Daoy (cell line): ENCODE data around the gene DIP2C. TPM values are rescaled to one million over a fixed set of nuclear protein-coding genes. Genes with fewer than 3 reads are reported as not detected.
"Not testable (repeated sequence)": the region's sequence is repeated elsewhere in the genome, so short reads cannot be mapped to it uniquely, and the experiment has no call there.

Experiments
- DNase-seq: peaks from one replicate; pipeline ENCODE4 v3.0.0-alpha.2; 2015; ENCODE audit warnings: low read depth
- total RNA-seq: library from RNA; depleted of rRNA; stranded (reverse); fragments of >200 nt; shearing (Covaris generic); gene quantifications from 2 replicates; pipeline ENCODE4 v1.2.3, GENCODE V29; 2014

The DIP2C gene
- total RNA-seq, 1 experiment from 2014 or later = 2.7 TPM

DNA sequence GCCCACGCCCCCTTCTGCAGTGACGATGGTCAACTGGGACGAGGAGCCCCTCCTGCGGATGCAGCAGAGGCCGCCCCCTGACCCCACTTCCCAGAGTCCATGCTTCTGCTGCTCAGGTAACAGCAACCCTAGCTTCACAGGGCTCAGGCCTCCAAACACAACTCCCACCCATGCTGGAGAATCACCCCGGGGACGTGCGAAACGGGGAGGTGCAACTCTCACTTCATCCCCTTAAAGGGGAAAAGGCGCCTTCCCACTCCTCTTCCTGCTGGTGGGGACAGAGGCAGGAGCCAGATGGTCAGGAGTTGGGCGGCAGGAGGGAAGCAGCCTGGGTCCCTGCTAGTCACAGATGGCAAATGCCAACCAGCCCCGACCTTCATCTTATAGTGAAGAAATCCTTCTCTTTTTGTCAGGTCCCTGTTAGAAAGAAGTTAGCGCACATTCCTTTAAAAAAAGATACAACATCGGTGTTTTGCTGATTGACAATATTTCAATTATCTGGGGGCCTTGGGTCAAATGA, 155.4 kb downstream of the DIP2C start:
- no peak for DNase-seq

DNA sequence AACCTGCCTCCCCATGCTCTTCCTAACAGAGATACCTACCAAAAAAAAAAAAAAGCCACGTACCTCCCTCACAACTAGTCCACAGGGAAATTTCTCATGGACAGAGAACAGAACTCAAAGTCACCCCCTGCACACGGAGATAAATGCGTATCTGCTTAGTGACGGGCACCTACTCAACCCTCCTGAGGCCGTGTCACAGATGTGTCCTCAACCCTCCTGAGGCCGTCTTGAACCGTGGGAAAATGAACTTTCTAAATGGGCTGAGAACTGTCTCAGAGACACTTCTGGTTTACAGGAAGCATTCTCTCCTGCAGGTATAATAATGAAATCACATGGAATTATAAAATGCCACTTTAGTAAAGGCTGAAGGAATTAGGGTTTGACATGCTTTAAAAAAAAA, 155.9 kb downstream of the DIP2C start:
- DNase-seq = no peak

DNA sequence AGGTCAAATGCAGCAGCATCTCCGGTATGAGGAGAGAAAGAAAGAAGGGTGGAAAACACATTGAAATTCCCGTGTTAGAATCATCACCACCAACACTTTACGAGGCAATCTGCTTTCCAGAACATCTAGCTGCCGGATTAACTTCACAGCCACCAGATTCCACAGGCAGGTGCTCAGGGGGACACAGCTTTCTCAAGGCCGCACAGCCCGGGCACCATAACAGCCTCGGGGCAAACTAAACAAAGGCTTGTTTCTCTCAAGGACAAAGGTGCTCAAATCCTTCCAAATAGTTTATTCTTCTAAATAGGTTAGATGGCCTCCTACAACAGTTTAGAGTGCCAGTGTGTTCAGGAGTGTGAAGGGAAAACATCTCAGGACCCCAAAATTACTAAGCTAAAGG, 156.3 kb downstream of the DIP2C start:
- DNase-seq = no peak

DNA sequence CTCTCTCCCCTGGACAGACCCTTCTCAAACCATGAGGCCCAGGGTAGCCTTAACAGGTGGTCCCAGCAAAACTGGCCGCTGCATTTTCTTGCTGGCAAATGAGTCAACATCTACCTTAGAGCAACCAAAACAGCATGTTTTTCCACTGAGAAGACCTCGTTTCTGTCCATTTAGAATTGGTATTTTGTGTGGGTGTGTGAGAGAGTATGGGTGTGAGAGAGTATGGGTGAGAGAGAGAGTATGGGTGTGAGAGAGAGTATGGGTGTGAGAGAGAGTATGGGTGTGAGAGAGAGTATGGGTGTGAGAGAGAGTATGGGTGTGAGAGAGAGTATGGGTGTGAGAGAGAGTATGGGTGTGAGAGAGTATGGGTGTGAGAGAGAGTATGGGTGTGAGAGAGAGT, 157.1 kb downstream of the DIP2C start:
- not testable (repeated sequence) for DNase-seq

DNA sequence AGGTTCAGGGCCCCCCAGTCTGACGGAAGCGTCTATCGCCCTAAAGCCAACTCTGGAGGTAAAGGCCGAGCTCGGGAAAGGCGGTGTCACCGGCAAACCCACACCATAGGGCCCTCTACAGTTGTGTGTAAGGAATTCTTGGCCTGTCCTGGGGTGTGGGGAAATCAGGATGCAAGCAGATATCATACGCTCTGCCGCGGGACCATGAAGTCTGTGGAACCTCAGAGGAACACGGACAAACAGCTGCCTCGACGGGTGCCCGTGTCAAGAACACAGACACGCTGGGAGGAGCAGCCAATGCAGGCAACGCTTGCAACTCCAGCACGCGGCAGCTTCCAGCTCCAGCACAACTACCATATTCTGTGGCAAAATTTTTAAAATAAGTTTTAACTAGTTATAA, 157.9 kb downstream of the DIP2C start:
- DNase-seq = no peak

DNA sequence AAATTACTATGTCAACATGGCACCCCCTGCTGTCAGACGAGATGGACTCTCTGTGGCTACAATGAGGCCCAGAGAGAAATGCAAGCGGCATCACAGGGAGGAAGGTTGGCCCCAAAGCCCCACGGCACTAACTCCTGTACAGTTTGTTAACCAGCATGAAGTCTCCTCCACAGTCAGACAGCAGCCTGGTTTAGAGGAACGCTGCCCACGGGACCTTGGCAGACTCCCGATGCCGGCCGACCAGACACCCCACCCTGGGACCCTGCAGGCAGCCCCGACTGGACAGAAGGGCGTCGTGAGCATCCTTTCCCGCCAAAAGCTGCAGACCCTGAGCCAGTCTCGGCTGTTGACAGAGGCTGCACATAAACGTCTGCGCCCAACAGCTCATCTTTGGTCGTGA, 158.8 kb downstream of the DIP2C start:
- DNase-seq = no peak

DNA sequence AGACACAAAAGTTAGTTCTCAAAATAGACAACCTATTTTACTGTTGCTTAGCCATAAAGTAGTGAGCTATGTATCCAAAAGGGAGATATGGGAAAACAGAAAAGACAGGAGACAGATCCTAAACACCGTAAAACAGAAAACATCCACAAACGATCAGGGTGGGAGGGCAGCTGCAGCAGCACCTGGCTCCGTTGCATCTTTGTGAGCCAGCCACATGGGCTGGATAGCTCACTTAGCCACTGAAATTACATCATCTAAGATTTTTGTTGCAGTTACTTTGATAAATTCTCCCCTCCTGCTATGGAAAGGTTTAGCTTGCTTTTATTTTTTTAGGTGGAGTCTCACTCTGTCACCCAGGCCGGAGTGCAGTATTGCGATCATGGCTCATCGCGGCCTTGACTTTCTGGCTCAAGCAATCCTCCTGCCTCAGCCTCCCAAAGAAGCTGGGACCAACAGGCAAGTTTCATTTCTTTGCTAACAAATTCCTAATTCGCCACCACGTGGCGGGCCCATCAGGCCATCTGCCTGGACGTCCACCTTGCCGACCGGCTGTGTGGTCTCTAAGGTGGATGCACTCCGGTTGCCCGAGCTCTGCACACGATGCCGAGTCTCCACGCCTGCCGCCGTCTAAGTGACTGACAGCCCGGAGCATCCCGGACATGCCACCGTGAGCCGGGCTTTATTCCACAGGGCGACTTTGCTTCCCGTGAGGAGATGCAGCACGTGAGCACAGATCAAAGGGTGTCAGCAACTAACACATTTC, 159.8 kb downstream of the DIP2C start:
- no peak for DNase-seq

DNA sequence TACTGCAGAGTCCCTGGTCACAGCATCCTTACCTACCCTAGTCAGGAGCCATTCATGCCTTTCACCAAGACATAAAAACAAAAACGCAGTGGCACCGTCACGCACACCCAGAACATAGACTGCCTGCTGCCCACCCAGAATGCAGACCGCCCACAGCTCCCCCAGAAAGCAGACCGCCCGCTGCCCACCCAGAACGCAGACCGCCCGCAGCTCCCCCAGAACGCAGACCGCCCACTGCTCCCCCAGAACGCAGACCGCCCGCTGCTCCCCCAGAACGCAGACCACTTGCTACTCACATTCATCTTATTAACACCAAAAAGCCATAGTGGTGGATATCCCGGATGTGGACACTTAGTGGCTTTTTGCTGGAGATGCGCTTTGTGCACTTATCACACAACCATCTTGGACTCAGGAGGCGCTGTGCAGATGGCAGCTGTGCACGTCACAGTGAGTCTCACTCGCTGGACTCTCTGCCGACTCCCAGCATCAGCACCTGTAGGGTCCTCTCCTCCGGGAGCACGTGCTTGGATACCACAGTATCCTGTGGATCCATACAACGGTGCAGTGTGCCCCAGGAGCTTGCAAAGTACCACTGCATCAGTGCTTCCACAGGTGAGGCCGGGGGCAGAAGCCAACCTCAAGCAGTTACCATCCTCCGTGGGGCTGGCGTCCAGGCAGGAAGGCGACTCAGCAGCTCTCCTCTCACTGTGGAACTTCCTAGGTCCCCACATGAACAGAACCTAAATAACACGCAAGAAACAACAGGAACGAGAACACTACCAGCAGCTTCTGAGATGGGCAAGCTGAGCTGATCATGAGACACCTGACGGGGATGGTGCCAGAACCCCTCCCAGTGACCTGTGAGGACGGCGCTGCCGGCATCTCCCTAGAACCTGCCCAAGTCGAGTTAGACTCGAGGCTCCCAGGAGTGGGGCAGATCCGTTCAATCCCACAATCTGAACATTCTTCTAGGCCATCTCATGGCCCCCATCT, 161.0 kb downstream of the DIP2C start:
- no peak for DNase-seq

DNA sequence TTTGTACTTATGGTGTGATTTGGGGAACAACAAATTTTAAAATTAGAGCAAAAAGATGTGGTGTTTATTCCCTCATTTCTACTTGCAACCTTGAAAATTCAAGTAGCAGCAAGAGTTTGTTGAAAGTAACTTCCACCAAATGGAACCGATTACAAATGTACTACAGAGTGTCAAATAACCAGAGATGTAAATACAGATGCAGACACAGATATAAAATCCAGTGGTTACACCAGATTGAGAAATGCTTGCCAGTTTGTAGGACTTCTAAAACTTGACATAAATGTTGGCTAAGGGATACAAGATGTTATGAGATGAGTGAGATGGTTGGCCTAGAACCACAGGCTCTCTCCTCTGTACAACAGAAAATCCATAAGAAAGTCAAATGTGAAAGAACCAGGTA, 162.1 kb downstream of the DIP2C start:
- DNase-seq = no peak

DNA sequence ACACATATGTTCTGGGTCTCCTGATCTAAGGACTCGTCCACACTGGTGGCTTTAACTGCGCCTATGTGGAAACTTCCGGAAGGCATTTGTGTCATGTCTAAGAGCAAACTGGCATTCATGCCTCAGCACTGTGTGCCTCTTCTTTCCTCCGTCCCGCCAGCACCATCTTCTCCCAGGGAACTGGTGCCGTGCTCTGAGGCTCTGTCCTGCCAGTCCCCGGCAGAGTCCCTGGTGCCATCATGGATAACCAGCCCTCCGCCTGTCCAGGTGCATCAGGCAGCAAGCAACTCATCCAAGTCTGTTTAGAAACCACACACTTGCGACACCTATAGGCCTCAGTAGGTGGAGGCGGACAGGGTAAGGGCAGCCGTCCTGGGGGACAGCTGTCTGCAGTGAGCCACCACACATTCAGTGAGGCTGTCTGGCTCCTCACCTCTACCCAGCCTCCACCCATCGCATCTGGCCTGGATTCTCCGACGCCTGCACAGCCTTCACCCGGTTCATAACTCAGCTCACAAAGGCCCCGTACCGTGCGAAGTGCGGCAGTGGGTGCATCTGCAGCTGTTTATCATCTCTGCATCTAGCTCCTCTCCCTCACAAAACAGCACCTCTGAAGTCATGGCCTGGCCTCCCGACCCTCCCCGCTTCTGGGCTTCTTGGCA, 162.7 kb downstream of the DIP2C start:
- DNase-seq = no peak

DNA sequence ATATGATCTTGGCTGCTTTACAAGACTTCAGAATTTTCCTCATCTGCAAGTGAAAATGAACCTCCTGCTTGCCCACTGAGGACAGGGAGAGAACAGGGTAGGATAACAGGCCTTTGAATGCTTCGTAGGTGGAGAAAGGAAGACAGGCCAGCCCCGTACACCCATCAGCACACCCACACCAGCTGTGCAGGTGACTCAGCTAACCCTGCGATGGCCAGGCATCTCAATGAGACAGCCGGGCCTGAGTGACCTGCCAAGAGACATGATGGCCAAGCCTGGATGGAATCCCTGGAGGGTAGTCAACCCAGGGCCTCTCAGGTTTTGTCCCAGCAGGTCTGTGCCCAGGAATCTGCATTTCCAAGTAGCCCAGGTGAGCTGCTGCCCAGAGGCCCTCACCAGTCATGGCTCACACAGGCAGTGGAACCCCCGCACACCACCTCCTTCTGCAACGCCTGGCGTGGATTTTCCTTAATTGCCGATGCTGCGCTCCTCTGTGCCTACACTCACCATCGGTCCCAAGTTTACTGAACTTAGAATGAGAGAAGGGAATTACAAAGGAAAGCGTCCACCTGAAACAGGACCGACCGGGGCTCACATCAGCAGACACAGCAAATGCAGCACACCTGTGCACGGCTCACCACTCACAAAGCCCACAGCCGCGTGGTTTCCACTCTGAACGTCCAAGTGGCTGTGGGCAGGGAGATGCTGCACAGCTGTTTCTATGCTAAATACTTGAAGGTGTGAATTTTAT, 163.7 kb downstream of the DIP2C start:
- peak; percentile 31 for DNase-seq

DNA sequence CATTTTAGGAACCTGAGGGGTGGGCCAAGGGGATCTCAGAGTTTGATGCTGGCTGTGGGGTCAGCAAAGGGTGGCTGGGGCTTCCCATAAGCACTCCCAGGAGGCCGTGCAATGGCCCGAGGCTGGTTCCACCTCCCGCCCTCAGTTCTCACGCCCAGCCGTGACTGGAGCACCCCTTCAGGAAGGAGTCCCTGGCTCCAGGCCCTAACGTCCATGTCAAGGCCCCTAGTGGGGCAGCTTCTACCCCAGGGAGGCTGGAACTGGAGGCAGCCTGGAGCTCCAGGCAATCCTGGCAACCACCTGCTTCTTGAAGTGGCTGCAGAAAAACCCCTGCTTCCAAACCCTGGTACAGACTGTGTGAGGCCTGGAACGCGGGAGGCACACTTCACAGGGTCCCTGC, 165.5 kb downstream of the DIP2C start:
- no peak for DNase-seq

DNA sequence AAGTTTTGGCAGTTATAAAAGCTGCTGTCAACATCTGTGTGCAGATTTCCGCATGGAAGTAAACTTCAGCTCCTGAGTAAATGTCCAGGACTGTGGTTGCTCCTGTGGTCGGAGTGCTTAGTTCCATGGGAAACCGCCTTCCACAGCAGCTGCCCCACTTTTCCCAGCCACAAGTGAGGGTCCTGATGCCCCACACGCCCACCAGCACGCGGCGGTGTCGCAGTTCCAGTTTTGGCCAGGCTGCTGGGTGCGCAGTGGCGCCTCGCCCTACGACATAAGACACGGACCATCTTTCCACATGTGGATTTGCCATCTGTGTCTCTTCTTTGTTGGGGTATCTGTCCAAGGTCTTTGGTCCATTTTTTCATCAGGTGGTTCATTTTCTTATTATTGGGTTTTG, 167.1 kb downstream of the DIP2C start:
- no peak for DNase-seq

DNA sequence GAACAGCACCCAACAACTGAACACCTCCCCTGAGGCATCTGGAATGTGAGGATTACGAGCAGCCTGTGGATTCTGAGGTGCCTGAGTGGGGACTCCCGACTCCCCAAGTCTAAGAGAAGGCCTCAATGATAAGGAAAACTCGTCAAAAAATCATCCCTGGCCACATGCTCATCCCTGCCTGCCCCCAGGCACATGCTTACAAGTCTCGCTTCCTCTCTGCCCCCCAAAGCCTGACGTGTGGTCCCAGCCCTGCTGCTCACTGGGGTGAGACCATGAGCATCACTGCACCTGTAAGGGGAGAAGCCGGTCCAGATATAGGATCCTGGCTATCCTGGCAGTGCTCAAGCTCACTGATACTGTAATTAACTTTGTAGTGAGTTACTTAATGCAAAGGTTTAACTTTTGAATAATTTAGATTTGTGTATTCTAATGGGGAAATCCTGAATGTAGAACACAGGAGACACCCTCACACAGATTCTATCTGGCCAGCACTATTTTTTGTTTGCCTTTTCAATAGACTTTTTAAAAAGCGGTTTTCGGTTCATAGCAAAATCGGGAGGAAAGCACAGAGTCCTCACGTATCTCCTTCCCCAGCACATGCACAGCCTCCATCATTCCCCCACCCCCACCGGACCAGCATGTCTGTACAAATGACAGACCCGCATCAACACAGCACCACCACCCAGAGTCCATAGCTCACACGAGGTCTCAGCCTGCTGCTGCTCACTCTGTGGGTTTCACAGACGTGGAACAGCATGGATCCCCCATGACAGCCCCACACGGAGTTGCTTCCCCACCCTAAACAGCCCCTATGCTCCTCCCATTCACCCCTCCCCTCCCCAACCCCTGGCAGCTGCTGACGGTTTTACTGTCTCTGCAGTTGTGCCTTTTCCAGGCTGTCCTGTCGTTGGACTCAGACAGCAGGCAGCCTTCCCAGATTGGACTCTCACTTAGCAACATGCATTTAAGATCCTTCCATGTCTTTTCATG, 167.9 kb downstream of the DIP2C start:
- DNase-seq = no peak

DNA sequence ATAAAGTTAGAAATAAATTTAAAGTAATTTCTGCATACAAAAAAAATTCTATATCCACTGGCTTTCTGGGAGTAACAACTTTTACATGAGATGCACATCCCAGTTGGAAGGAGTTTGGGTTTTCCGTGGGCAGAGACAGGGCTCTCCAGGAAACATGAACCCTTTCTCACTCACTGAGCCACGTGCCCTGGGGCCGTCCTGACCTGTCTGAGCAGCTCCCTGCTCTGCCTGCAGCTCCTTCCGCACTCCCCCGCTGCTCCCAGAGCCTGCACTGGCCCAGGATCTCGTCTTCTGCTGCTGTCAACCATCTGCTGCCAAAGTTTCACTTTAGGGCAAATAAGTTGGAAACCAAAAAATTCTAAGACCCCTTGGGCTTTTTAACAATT, 169.1 kb downstream of the DIP2C start:
- peak; percentile 24 for DNase-seq

DNA sequence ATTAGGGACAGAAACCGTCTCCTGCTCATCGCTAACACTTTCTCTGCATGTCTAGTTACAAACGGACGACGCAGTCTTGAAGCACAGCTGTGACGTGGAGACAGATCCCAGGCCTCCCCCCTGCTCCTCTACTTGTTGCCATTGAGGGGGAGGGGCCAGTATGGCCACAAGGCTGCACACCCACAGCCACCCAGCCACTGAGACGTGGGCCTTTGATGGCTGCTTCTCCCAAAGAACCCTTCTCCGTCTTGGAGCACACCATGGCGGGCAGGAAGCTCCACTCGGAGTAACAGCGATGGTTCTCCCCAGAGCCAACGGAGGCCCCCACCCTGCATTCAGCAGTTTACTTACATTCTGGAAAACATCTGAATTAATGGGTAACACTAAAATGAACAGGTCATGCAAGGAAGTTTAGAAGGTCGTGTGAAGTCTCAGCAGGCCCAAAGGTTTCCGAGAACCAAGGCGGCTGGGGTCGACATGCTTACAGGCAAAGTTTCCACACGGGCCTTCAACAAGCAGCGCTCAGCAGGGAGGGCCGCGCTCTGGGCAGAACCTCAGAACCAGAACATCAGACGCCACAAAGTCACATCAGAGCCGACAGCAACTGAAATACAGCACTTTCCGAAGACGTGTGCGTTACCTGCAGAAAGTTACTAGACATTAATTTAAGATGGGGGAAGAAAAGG, 169.6 kb downstream of the DIP2C start:
- DNase-seq = no peak

DNA sequence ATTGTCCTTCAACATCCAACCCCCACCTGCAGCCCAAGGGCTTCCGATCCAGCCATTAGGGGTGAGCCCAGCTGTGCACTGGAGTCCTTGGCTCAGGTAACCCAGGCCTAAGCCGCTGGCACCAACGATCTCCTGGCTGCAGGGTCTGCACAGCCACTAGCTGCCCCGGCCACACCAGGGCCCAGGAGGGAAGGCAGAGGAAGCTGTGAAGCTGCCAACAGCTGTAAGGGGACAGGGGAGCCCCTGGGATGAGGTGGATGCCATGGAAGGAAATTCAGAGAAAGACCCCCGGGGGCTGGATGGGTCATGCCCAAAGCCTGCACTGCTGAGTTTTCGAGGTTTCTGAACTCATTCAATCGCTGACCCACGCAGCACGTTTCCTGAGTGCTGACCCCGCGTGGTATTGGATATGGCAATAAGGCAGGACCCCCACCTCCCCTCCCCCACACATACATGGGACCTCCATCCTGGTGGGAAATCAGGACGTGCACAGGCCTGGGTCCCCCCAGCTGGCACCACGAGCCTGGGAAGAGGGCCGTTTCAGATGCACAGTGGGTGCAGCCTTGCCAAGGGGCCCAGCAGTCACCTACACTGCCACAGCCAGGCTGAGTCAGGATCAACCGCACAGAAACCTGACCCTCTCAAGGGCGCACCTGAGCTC, 170.3 kb downstream of the DIP2C start:
- no peak for DNase-seq

DNA sequence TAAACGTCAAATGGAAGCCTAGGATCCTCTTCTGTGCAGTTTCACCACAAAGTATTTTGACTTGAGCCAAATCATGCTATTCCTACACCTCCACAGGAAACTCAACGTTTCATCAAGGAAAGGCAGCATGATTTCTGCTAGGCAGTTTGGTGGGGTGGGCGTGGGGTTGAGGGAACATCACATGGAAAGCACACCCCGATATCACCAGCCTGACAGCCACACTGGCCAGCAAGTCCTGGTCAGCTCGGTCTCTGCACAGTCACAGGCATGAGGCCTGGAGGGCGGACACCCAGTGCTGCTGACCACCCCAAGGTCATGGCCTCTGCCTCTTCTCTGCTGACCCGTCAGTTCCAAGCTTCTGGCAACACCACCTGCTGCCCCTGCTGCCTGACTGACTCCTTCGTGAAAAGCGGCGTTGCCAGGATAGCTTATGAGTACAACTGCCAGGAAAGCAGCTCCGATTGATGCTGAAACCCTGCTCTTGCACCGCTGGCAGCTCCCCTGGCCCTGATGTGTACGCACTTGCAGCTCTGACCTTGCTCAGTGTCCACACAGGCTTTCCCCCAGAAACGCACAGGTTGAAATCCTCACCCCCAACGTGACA, 171.5 kb downstream of the DIP2C start:
- no peak for DNase-seq
